ENCODE results near the gene MXD3.
A peak's percentile ranks its signal among the peaks of the same experiment; 100 is the strongest.
"Not testable (repeated sequence)": the region's sequence is repeated elsewhere in the genome, so short reads cannot be mapped to it uniquely, and the experiment has no call there.

The MXD3 gene

GRCh38 chr5:177307544-177308363, 3.9 kb downstream of the MXD3 start:
- DNase-seq (ENCODE audit: low read depth) = no peak
- no peak for TF ChIP-seq CTCF (IDR thresholded peaks at IDR 0.05; ENCODE audit: insufficient read depth, low read depth, low read length, missing control alignments)
- H3K4me3 ChIP-seq (ENCODE audit: low read length) = no peak overlapping the region

- peak; percentile 18 for DNase-seq (ENCODE audit: low read depth)
- H3K4me3 ChIP-seq (ENCODE audit: low read length) = no peak overlapping the region
- no peak for TF ChIP-seq CTCF (IDR thresholded peaks at IDR 0.05; ENCODE audit: insufficient read depth, low read depth, low read length, missing control alignments)
These were observed 4.8 kb downstream of the MXD3 start for GRCh38 chr5:177306674-177307543.

GRCh38 chr5:177306103-177306640, 5.5 kb downstream of the MXD3 start:
- DNase-seq (ENCODE audit: low read depth) = peak; percentile 75
- H3K4me3 ChIP-seq (ENCODE audit: low read length) = not testable (repeated sequence)

- H3K4me3 ChIP-seq (ENCODE audit: low read length) = peak overlapping the region; percentile 89
- no peak for TF ChIP-seq CTCF (IDR thresholded peaks at IDR 0.05; ENCODE audit: insufficient read depth, low read depth, low read length, missing control alignments)
- DNase-seq (ENCODE audit: low read depth) = peak; percentile 51
These were observed 7.1 kb downstream of the MXD3 start for GRCh38 chr5:177304392-177305119.

- DNase-seq (ENCODE audit: low read depth) = no peak
- no peak for TF ChIP-seq CTCF (IDR thresholded peaks at IDR 0.05; ENCODE audit: insufficient read depth, low read depth, low read length, missing control alignments)
These were observed 7.7 kb downstream of the MXD3 start for GRCh38 chr5:177303925-177304391.

GRCh38 chr5:177303121-177303924, 8.4 kb downstream of the MXD3 start, which contains the start of the genes PRELID1 and RAB24:
TSS of gene PRELID1 (plus strand) at chr5:177303799. CDS start at chr5:177303986, 187 bp downstream.
TSS of gene RAB24 (minus strand) at chr5:177303719. CDS start at chr5:177303288, 431 bp downstream.
- peak; percentile 24 for TF ChIP-seq CTCF (IDR thresholded peaks at IDR 0.05; ENCODE audit: insufficient read depth, low read depth, low read length, missing control alignments)
- H3K4me3 ChIP-seq (ENCODE audit: low read length) = peak within 1 kb of the TSS; percentile 89
- peak; percentile 91 for DNase-seq (ENCODE audit: low read depth)

More at GRCh38 chr5:177303925-177304391, 7.7 kb downstream of the MXD3 start:
- peak overlapping the region; percentile 89 for H3K4me3 ChIP-seq (ENCODE audit: low read length)

All from epithelial cell of esophagus (primary cell).